Endothelial cell of umbilical vein (primary cell): ENCODE measurements around the gene KCNC1. TPM values are rescaled to one million over a fixed set of nuclear protein-coding genes. Genes with fewer than 3 reads are reported as not detected.

ENCODE experiments used
- BruUV-seq: library from RNA; stranded (reverse); fragments of 400-500 nt; replicated peaks from 2 replicates; lab custom pipeline; 2021; lab: Mats Ljungman, UMichigan
- CTCF ChIA-PET: fragments of 300-600, 350-600 bp; sonication (Branson Sonifier 250); formaldehyde crosslinking; loops from one replicate; lab custom pipeline; 2021; ENCODE audit warnings: antibody characterized with exemption, inconsistent platforms; lab: Charles Lee
- POLR2A ChIA-PET: fragments of 300-600, 350-600 bp; sonication (Branson Sonifier 250); formaldehyde crosslinking; loops from one replicate; lab custom pipeline; 2021; ENCODE audit warnings: antibody characterized with exemption, inconsistent platforms; lab: Charles Lee
- DNase-seq: peaks from one replicate; pipeline ENCODE4 v3.0.0-alpha.2; 2011; ENCODE audit warnings: low read depth, low spot score
- FAIRE-seq: peaks from 2 replicates; lab custom pipeline; 2011; peaks lifted over from hg19 to GRCh38; lab: Jason Lieb, UNC
- H2AFZ ChIP-seq: 2 replicates; pipeline ENCODE4 v1.6.0; 2012; ENCODE audit warnings: low read depth, low read length, control low read depth, inconsistent platforms
- H3K27ac ChIP-seq: 2 replicates; pipeline ENCODE4 v1.5.1; 2011; ENCODE audit warnings: low read depth, mild to moderate bottlenecking, control low read depth, low read length, moderate library complexity; ENCODE audit not compliant: insufficient read depth
- H3K27me3 ChIP-seq, 2 experiments: 2 replicates each; pipeline versions ENCODE4 v1.6.0 to v1.6.1; 2011; ENCODE audit warnings: low read length in 2 of 2, mixed read lengths in 1 of 2; ENCODE audit not compliant: control insufficient read depth in 2 of 2, insufficient read depth in 2 of 2
- H3K36me3 ChIP-seq, 2 experiments: 2 replicates in 1 of 2; 3 replicates in 1 of 2; pipeline ENCODE4 v1.5.1; 2011; ENCODE audit warnings: low read length in 2 of 2, mild to moderate bottlenecking in 1 of 2, moderate library complexity in 1 of 2; ENCODE audit not compliant: control insufficient read depth in 2 of 2, insufficient read depth in 2 of 2; ENCODE audit errors: extremely low read depth in 1 of 2
- H3K4me1 ChIP-seq: 3 replicates; pipeline ENCODE4 v1.5.1; 2011; ENCODE audit warnings: mild to moderate bottlenecking, low read length; ENCODE audit not compliant: control insufficient read depth, insufficient read depth; ENCODE audit errors: extremely low read depth
- H3K4me2 ChIP-seq: 2 replicates; pipeline ENCODE4 v1.6.1; 2011; ENCODE audit warnings: low read length, control low read depth, mixed read lengths; ENCODE audit not compliant: insufficient read depth
- H3K4me3 ChIP-seq, 3 experiments: fragments of 200-600 bp in 1 of 3; sonication (generic), shearing (Covaris generic) in 1 of 3; replicated peaks in 1 of 3; 2 replicates each; pipeline ENCODE4 v1.5.1; 2011 to 2016; ENCODE audit warnings: control low read depth in 3 of 3, low read length in 3 of 3, mild to moderate bottlenecking in 2 of 3, inconsistent platforms in 1 of 3, low read depth in 1 of 3, moderate library complexity in 1 of 3; ENCODE audit not compliant: insufficient read depth in 1 of 3
- H3K79me2 ChIP-seq: 2 replicates; pipeline ENCODE4 v1.6.0; 2012; ENCODE audit warnings: low read length, inconsistent platforms; ENCODE audit not compliant: control insufficient read depth, insufficient read depth
- H3K9ac ChIP-seq: replicated peaks from 2 replicates; pipeline ENCODE3; 2011; ENCODE audit warnings: low read length, control low read depth; ENCODE audit not compliant: insufficient read depth; ENCODE audit errors: extremely low read depth
- H3K9me1 ChIP-seq: replicated peaks from 3 replicates; pipeline ENCODE4 v1.6.0; 2011; ENCODE audit warnings: mild to moderate bottlenecking, low read length; ENCODE audit not compliant: control insufficient read depth, insufficient read depth; ENCODE audit errors: extremely low read depth
- H3K9me3 ChIP-seq: replicated peaks from 2 replicates; pipeline ENCODE4 v1.5.1; 2012; ENCODE audit warnings: low read length, inconsistent platforms; ENCODE audit not compliant: control insufficient read depth, insufficient read depth
- H4K20me1 ChIP-seq: replicated peaks from 2 replicates; pipeline ENCODE3; 2011; ENCODE audit warnings: mild to moderate bottlenecking, low read length; ENCODE audit not compliant: control insufficient read depth, insufficient read depth; ENCODE audit errors: extremely low read depth
- CTCF ChIP-seq, 2 donors: IDR thresholded peaks; 1 replicate in 1 of 2; 2 replicates in 1 of 2; pipeline ENCODE4 v1.5.1; 2011; ENCODE audit warnings: low read length in 2 of 2, mild to moderate bottlenecking in 2 of 2, moderate library complexity in 2 of 2, control low read depth in 1 of 2, inconsistent platforms in 1 of 2, low read depth in 1 of 2; ENCODE audit not compliant: insufficient read depth in 1 of 2; ENCODE audit errors: extremely low read depth in 1 of 2
- EZH2 ChIP-seq: IDR thresholded peaks from 2 replicates; pipeline ENCODE4 v1.6.1; 2012; ENCODE audit warnings: borderline replicate concordance, low read depth, mild to moderate bottlenecking, moderate library complexity, low read length, inconsistent platforms; ENCODE audit not compliant: severe bottlenecking
- FOS ChIP-seq: IDR thresholded peaks from 2 replicates; pipeline ENCODE4 v1.6.1; 2011; ENCODE audit warnings: mild to moderate bottlenecking, low read length, moderate library complexity, borderline replicate concordance; ENCODE audit not compliant: insufficient read depth
- GATA2 ChIP-seq: IDR thresholded peaks from 2 replicates; pipeline ENCODE4 v1.7.0; 2011; ENCODE audit warnings: low read depth, mild to moderate bottlenecking, moderate library complexity, mixed read lengths, low read length; ENCODE audit not compliant: insufficient read length, insufficient read depth
- JUN ChIP-seq: IDR thresholded peaks from 2 replicates; pipeline ENCODE4 v1.6.1; 2011; ENCODE audit warnings: borderline replicate concordance, low read depth; ENCODE audit not compliant: insufficient read length, insufficient read depth
- MYC ChIP-seq: IDR thresholded peaks from one replicate; pipeline ENCODE4 v1.6.1; 2011; ENCODE audit warnings: mild to moderate bottlenecking, low read depth, low read length
- POLR2A ChIP-seq: IDR thresholded peaks from 2 replicates; pipeline ENCODE4 v1.6.1; 2012; ENCODE audit warnings: low read depth, mild to moderate bottlenecking, control low read depth, low read length
- POLR2AphosphoS5 ChIP-seq: IDR thresholded peaks from 2 replicates; pipeline ENCODE4 v1.6.1; 2012; ENCODE audit warnings: low read depth, mild to moderate bottlenecking, control low read depth, low read length, moderate library complexity; ENCODE audit not compliant: insufficient read depth
- dilution Hi-C: fragments of 300-500 bp; cut with MboI; formaldehyde crosslinking; loops from one replicate; pipeline ENCODE4 v1.15.0; 2019; ENCODE audit warnings: low sequenced_read_pairs; ENCODE audit not compliant: extremely low pct_ligation_motif_present
- intact Hi-C: fragments of 100-400 bp; cut with micrococcal nuclease; formaldehyde crosslinking; loops from one replicate; pipeline ENCODE4 v1.10.0; 2022
- polyA plus RNA-seq, 4 experiments: library from polyadenylated mRNA; depleted of rRNA in 3 of 4; stranded (reverse) in 3 of 4; unstranded in 1 of 4; fragments of >200 nt; gene quantifications; 2 replicates each; pipeline versions ENCODE4 v1.2.1 to v1.2.3, GENCODE V29; 2011 to 2012; ENCODE audit warnings: missing spikeins in 1 of 4
- total RNA-seq: library from RNA; stranded (reverse); gene quantifications from 2 replicates; pipeline ENCODE4 v1.2.3, GENCODE V29; 2021
- TF ChIP-seq, protein P1 (sequence below): IDR thresholded peaks from 2 replicates; pipeline ENCODE4 v1.6.1; 2011; ENCODE audit not compliant: insufficient read depth, insufficient read length

The KCNC1 gene
- total and polyA plus RNA-seq, 2 donors (not counting 3 experiments of a cell fraction or from before 2014, with no cell fraction given), result not detected

DNA sequence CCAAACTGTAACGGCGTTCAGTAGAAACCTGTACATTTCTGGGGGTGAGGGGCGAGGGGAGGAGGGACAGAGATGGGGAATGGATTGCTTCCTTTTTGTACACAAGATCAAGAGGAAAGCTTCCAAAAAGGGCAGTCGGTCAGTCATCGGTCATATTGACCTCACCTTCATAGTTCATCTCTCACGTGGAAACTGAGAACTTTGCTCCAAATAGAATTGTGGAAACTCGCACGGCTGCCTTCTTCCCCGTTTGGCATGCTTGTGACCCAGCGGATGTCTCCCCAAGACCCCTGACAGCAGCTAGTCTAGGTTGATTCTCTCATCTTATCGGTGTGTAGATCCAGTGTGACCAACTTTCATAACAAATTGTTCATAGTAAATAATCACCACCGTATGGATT is 47.6 kb downstream of the KCNC1 start:
- Histone ChIP-seq H3K9me1 (no peaks in the 10 kb centered on the region), H3K27me3 (no peaks in the 10 kb centered on the region), H3K9me3 (no peaks in the 10 kb centered on the region), H2AFZ (no peak overlapping the region), H3K4me1 (no peaks in the 10 kb centered on the region), H3K27ac (no peak overlapping the region), H4K20me1 (no peaks in the 10 kb centered on the region), H3K36me3 (no peaks in the 10 kb centered on the region), H3K9ac (no peak overlapping the region), H3K4me3 (no peak overlapping the region), H3K79me2 (no peaks in the 10 kb centered on the region), H3K4me2 (no peak overlapping the region)
- ChIA-PET CTCF (interaction anchor here (0.6 kb wide), 1 partner anchor 8 kb away, joined by 3 read pairs; no protein-coding TSS in a partner anchor), POLR2A (no interaction called here)
- TF ChIP-seq GATA2, result no peak
- no peak for TF ChIP-seq CTCF (IDR thresholded peaks at IDR 0.05; ENCODE audit: extremely low read depth in 1 of 2, insufficient read depth in 1 of 2, low read depth in 1 of 2, low read length in 2 of 2)
- no peak for TF ChIP-seq JUN
- no peak for TF ChIP-seq EZH2
- TF ChIP-seq, protein P1, sequence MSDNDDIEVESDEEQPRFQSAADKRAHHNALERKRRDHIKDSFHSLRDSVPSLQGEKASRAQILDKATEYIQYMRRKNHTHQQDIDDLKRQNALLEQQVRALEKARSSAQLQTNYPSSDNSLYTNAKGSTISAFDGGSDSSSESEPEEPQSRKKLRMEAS, result no peak
- TF ChIP-seq POLR2A, result no peak
- TF ChIP-seq FOS, result no peak
- no peak for TF ChIP-seq POLR2AphosphoS5
- TF ChIP-seq MYC, result no peak
- FAIRE-seq, result no peak
- no peak for DNase-seq
- intact Hi-C loops (no loop called here), dilution Hi-C loops (no loop called here)
- BruUV-seq, result no TSS peak
